Measurements from ENCODE around the gene TARBP1.
"Not testable (repeated sequence)": the region's sequence is repeated elsewhere in the genome, so short reads cannot be mapped to it uniquely, and the experiment has no call there.

GRCh38 chr1:234379591-234380109 is 99.3 kb downstream of the TARBP1 start:
- TF ChIP-seq CTCF, POLR2AphosphoS5, POLR2A, EP300 (IDR thresholded peaks at IDR 0.05): not testable (repeated sequence)
